ENCODE data around the gene MYO1A.

The MYO1A gene

GRCh38 chr12:57049890-57050289, at the start of gene MYO1A:
TSS of gene MYO1A (minus strand) at chr12:57050129. CDS start at chr12:57048323, 1,806 bp downstream.
- no peak for DNase-seq

- no peak for DNase-seq
Observed at GRCh38 chr12:57099047-57099714, 49.3 kb upstream of the MYO1A start.

GRCh38 chr12:57098546-57098945, 48.6 kb upstream of the MYO1A start:
- DNase-seq: no peak

GRCh38 chr12:57097554-57097835, 47.6 kb upstream of the MYO1A start:
- no peak for DNase-seq

- DNase-seq: no peak
Observed at GRCh38 chr12:57096748-57097553, 47.0 kb upstream of the MYO1A start.

- DNase-seq: no peak
Observed at GRCh38 chr12:57096099-57096572, 46.2 kb upstream of the MYO1A start.

GRCh38 chr12:57095440-57095839, 45.5 kb upstream of the MYO1A start:
- DNase-seq: no peak

GRCh38 chr12:57094208-57095160, 44.6 kb upstream of the MYO1A start:
- no peak for DNase-seq

- peak; percentile 70 for DNase-seq
Observed at GRCh38 chr12:57093415-57094207, 43.7 kb upstream of the MYO1A start.

GRCh38 chr12:57092876-57093414, 43.0 kb upstream of the MYO1A start:
- no peak for DNase-seq

- DNase-seq: no peak
Observed at GRCh38 chr12:57092529-57092862, 42.6 kb upstream of the MYO1A start.

- DNase-seq: no peak
Observed at GRCh38 chr12:57091638-57092528, 42.0 kb upstream of the MYO1A start.

- no peak for DNase-seq
Observed at GRCh38 chr12:57090924-57091637, 41.2 kb upstream of the MYO1A start.

GRCh38 chr12:57090490-57090889, 40.6 kb upstream of the MYO1A start:
- DNase-seq: no peak

GRCh38 chr12:57089271-57090245, 39.6 kb upstream of the MYO1A start:
- peak; percentile 71 for DNase-seq

GRCh38 chr12:57088354-57089270, 38.7 kb upstream of the MYO1A start, which contains the start of gene NAB2:
TSS of gene NAB2 (plus strand) at chr12:57089114. CDS start at chr12:57089272, 158 bp downstream.
- DNase-seq: peak; percentile 83

- peak; percentile 85 for DNase-seq
Observed at GRCh38 chr12:57087691-57088353, 37.9 kb upstream of the MYO1A start.

Data from activated naive CD4-positive, alpha-beta T cell treated with Interleukin-2 at 50 U/mL for 16 hours (primary cell).